ENCODE results near the gene TBC1D32.

TBC1D32 gene

GRCh38 chr6:121042766-121043165 lies 291.5 kb downstream of the TBC1D32 start:
- TF ChIP-seq RARB (CRISPR knock-in tag; IDR thresholded peaks at IDR 0.05) (no peak), OSR1 (CRISPR knock-in tag; IDR thresholded peaks at IDR 0.05) (no peak)

GRCh38 chr6:121040831-121041230 lies 293.4 kb downstream of the TBC1D32 start:
- no peak for TF ChIP-seq POU6F1 (CRISPR knock-in tag; IDR thresholded peaks at IDR 0.05; ENCODE audit: borderline replicate concordance, low read depth)
- no peak for TF ChIP-seq CSRNP3 (CRISPR knock-in tag; IDR thresholded peaks at IDR 0.05)
- TF ChIP-seq PPARA (CRISPR knock-in tag; IDR thresholded peaks at IDR 0.05; ENCODE audit: borderline replicate concordance), result no peak
- no peak for TF ChIP-seq CSDC2 (CRISPR knock-in tag; IDR thresholded peaks at IDR 0.05)
- TF ChIP-seq OSR1 (CRISPR knock-in tag; IDR thresholded peaks at IDR 0.05), result no peak
- no peak for TF ChIP-seq ZNF565 (CRISPR knock-in tag; conservative IDR thresholded peaks at IDR 0.05; ENCODE audit: low read depth)
- no peak for TF ChIP-seq RARB (CRISPR knock-in tag; IDR thresholded peaks at IDR 0.05)
- no peak for TF ChIP-seq ARNTL (CRISPR knock-in tag; IDR thresholded peaks at IDR 0.05; ENCODE audit: borderline replicate concordance, low read depth)
- no peak for TF ChIP-seq ESRRG (CRISPR knock-in tag; IDR thresholded peaks at IDR 0.05)
- no peak for TF ChIP-seq ZFP30 (CRISPR knock-in tag; IDR thresholded peaks at IDR 0.05)
- TF ChIP-seq GLIS3 (CRISPR knock-in tag; IDR thresholded peaks at IDR 0.05), result no peak
- no peak for TF ChIP-seq ZNF70 (CRISPR knock-in tag; IDR thresholded peaks at IDR 0.05)
- TF ChIP-seq TSHZ2 (CRISPR knock-in tag; IDR thresholded peaks at IDR 0.05), result no peak
- no peak for ATAC-seq

More at GRCh38 chr6:121042766-121043165, 291.5 kb downstream of the TBC1D32 start:
- ATAC-seq, result no peak

GRCh38 chr6:121033091-121033490 lies 301.2 kb downstream of the TBC1D32 start:
- TF ChIP-seq RARB (CRISPR knock-in tag; IDR thresholded peaks at IDR 0.05) (no peak), GLIS3 (CRISPR knock-in tag; IDR thresholded peaks at IDR 0.05) (no peak), SNAI2 (CRISPR knock-in tag; IDR thresholded peaks at IDR 0.05) (no peak), ZFP30 (CRISPR knock-in tag; IDR thresholded peaks at IDR 0.05) (no peak), PPARA (CRISPR knock-in tag; IDR thresholded peaks at IDR 0.05; ENCODE audit: borderline replicate concordance) (no peak), TOX (CRISPR knock-in tag; IDR thresholded peaks at IDR 0.05; ENCODE audit: borderline replicate concordance) (no peak), CSDC2 (CRISPR knock-in tag; IDR thresholded peaks at IDR 0.05) (no peak), ARNTL (CRISPR knock-in tag; IDR thresholded peaks at IDR 0.05; ENCODE audit: borderline replicate concordance, low read depth) (no peak), ISL1 (CRISPR knock-in tag; IDR thresholded peaks at IDR 0.05) (no peak), CREB5 (CRISPR knock-in tag; IDR thresholded peaks at IDR 0.05; ENCODE audit: low read depth) (no peak), ZFP3 (CRISPR knock-in tag; IDR thresholded peaks at IDR 0.05) (no peak), BACH2 (CRISPR knock-in tag; IDR thresholded peaks at IDR 0.05; ENCODE audit: borderline replicate concordance) (no peak), ZNF70 (CRISPR knock-in tag; IDR thresholded peaks at IDR 0.05) (no peak), ZNF8 (CRISPR knock-in tag; IDR thresholded peaks at IDR 0.05) (no peak), ZNF565 (CRISPR knock-in tag; conservative IDR thresholded peaks at IDR 0.05; ENCODE audit: low read depth) (no peak), OSR1 (CRISPR knock-in tag; IDR thresholded peaks at IDR 0.05) (no peak), PATZ1 (CRISPR knock-in tag; IDR thresholded peaks at IDR 0.05; ENCODE audit: borderline replicate concordance) (no peak), TCF4 (CRISPR knock-in tag; IDR thresholded peaks at IDR 0.05; ENCODE audit: borderline replicate concordance) (no peak), ZC3H10 (CRISPR knock-in tag; IDR thresholded peaks at IDR 0.05) (no peak)
- ATAC-seq, result no peak
